Smooth muscle cell of the umbilical artery (primary cell): ENCODE measurements around the gene MKRN1. TPM values are rescaled to one million over a fixed set of nuclear protein-coding genes. Genes with fewer than 3 reads are reported as not detected.

ENCODE experiments used
- total RNA-seq: library from RNA; depleted of rRNA; stranded (reverse); fragments of >200 nt; gene quantifications from 2 replicates; pipeline ENCODE4 v1.2.3, GENCODE V29; 2014

The MKRN1 gene, protein sequence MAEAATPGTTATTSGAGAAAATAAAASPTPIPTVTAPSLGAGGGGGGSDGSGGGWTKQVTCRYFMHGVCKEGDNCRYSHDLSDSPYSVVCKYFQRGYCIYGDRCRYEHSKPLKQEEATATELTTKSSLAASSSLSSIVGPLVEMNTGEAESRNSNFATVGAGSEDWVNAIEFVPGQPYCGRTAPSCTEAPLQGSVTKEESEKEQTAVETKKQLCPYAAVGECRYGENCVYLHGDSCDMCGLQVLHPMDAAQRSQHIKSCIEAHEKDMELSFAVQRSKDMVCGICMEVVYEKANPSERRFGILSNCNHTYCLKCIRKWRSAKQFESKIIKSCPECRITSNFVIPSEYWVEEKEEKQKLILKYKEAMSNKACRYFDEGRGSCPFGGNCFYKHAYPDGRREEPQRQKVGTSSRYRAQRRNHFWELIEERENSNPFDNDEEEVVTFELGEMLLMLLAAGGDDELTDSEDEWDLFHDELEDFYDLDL
- 60.3 and 67.7 TPM in 2 replicates for total RNA-seq

DNA sequence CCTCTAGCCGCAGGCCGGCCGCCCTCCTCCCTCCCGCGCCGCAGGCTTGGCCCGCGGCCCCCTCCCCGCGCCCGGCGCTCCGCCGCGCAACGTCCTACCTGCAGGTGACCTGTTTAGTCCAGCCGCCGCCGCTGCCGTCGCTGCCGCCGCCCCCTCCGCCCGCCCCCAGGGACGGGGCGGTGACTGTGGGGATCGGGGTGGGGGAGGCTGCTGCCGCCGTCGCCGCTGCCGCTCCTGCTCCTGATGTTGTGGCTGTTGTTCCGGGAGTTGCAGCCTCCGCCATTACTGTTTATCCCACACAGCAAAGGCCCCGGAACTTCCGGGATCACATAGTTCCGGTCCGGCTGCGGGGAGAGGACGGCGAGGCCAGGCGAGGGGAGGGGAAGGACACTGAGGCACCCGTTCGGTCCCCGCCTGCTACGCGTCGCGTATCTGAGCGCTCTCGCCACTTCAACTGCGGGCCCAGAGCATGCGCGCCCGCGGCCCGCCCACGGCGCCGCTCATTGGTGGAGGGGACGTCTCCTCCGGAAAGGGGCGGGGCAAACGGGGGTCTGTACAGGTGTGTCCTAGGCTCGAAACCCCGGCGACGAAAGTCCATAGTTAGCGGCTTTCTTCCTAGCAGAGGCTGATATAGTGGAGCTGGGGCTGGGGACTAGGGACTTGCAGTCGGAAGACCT, at the start of gene MKRN1:
Gene MKRN1, minus strand, starts transcription at position 444 of the 677 bp plus-strand sequence. Its CDS starts 161 bp downstream, at position 283.

DNA sequence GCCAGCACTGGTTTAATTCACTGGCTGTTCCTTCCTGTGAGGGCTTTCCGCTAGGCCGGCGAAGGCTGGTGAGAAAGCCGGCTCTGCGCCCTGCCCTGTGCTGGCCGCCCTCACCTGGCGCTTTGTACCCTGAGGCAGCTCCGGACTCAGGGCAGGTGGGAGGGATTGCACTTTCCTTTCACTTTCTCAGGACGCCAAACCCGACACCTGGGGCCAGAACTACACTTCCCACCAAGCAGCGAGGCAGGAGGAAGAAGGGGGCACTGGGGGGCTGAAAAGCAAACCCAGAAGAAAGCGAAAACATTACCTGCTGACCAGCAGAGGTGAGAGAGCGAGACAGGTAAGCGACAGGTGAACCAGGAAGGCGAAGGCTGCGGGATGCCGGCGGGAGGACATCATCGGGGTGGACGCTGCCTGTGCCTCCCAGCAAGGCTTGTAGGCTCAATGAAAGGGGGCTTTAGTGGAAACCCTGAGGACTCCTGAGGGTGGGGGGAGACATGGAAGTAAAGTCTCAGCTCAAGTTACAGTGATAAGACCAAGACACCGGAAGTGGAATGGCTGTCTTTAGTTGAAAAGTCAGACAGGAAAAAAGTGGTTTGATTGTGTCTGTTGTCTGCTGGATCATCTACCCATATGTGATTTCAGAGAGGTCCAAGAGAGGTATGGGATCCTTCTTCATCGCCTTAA, 75.3 kb downstream of the MKRN1 start, which contains the start of gene RAB19:
Gene RAB19, plus strand, starts transcription at position 181 of the 687 bp plus-strand sequence. CDS start 3,589 bp downstream, outside the sequence.

Other genes starting within 250 kb of the MKRN1 start
- gene SLC37A3, start 81.0 kb downstream of the MKRN1 start, total RNA-seq = 74.4 and 77.5 TPM in 2 replicates
- not detected in 2 replicates for gene RAB19, start 75.4 kb downstream of the MKRN1 start, total RNA-seq
- gene DENND2A, start 161.3 kb upstream of the MKRN1 start, total RNA-seq = under 0.01 and 0.05 TPM in 2 replicates
- 11.6 and 15.0 TPM in 2 replicates for gene ADCK2, start 193.4 kb upstream of the MKRN1 start, total RNA-seq
- gene NDUFB2, start 217.2 kb upstream of the MKRN1 start, total RNA-seq = 116 and 136 TPM in 2 replicates